Measurements from ENCODE around the gene LINS1.

DNA sequence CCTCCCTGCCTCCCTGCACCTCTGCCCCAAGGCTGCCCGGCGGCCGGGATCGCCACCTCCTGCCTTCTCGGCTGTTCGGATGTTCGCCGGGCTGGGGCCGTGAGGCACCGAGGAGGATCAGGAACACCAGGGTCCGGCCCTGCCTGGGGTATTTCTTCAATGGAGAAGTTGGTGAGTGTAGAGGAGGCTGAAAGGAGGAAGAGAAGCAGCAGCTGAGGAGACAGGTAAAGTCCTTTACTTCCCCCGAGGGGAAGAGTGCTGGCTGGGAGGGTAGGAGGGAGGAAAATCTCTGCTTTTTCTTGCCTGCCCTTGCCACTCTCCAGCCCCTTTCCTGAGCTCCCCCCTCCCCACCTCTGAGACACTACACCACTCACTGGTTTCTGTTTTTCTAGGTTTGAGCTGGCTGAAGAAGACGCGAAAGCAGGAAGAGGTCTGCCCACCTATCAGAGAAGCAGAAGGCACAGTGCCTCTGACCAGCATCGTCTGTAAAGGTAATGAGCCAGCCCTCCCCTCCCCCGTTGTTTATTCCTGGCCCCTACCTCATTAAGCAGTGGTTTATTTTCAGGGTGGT is 924 bp upstream of the LINS1 start:
- TF ChIP-seq POLR2AphosphoS5 (IDR thresholded peaks at IDR 0.05): no peak
- TF ChIP-seq, protein P1, sequence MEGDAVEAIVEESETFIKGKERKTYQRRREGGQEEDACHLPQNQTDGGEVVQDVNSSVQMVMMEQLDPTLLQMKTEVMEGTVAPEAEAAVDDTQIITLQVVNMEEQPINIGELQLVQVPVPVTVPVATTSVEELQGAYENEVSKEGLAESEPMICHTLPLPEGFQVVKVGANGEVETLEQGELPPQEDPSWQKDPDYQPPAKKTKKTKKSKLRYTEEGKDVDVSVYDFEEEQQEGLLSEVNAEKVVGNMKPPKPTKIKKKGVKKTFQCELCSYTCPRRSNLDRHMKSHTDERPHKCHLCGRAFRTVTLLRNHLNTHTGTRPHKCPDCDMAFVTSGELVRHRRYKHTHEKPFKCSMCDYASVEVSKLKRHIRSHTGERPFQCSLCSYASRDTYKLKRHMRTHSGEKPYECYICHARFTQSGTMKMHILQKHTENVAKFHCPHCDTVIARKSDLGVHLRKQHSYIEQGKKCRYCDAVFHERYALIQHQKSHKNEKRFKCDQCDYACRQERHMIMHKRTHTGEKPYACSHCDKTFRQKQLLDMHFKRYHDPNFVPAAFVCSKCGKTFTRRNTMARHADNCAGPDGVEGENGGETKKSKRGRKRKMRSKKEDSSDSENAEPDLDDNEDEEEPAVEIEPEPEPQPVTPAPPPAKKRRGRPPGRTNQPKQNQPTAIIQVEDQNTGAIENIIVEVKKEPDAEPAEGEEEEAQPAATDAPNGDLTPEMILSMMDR (IDR thresholded peaks at IDR 0.05): no peak

Measured in stomach (tissue), 4 donors.